H1 (cell line): ENCODE measurements around the gene USH1G. TPM values are rescaled to one million over a fixed set of nuclear protein-coding genes. Genes with fewer than 3 reads are reported as not detected.

Source experiments
- polyA plus RNA-seq, 7 experiments: library from polyadenylated mRNA; depleted of rRNA in 3 of 7; stranded (reverse) in 5 of 7; unstranded in 2 of 7; fragments of >200 nt in 5 of 7; fragments of 200-250 nt in 2 of 7; gene quantifications; 1 replicate in 5 of 7; 2 replicates in 1 of 7; 4 replicates in 1 of 7; pipeline versions ENCODE4 v1.2.1 to v1.2.3, GENCODE V29; 2011 to 2013; ENCODE audit warnings: missing spikeins in 2 of 7, mixed read lengths in 2 of 7
- total RNA-seq: library from RNA; stranded (reverse); fragmentation: NEBNext Ultra II Directional; extraction: Animal tissue kit (Norgen Biotek cat#: 25700); gene quantifications from 2 replicates; pipeline ENCODE4 v1.2.1, GENCODE V29; 2021

Gene USH1G
- total and polyA plus RNA-seq, 2 of the 8 experiments (the other 6 are each of a cell fraction or from before 2014, with no cell fraction given): 1.6 to 4.3 TPM

Other genes starting within 250 kb of the USH1G start
- gene CD300LF, start 210.3 kb downstream of the USH1G start, total RNA-seq: not detected in 2 replicates
- gene CD300LF, start 210.3 kb downstream of the USH1G start, polyA plus RNA-seq (2011; rRNA removed): not detected in 2 replicates
- 5.2 and 5.5 TPM in 2 replicates for gene RAB37, start 186.0 kb downstream of the USH1G start, total RNA-seq
- 6.1 and 6.6 TPM in 2 replicates for gene RAB37, start 186.0 kb downstream of the USH1G start, polyA plus RNA-seq (2011; rRNA removed)
- gene NHERF1, start 174.6 kb downstream of the USH1G start, total RNA-seq: 91.3 and 92.9 TPM in 2 replicates
- 99.2 and 140 TPM in 2 replicates for gene NHERF1, start 174.6 kb downstream of the USH1G start, polyA plus RNA-seq (2011; rRNA removed)
- 40.6 and 42.7 TPM in 2 replicates for gene NAT9, start 146.9 kb downstream of the USH1G start, total RNA-seq
- 32.3 and 42.4 TPM in 2 replicates for gene NAT9, start 146.9 kb downstream of the USH1G start, polyA plus RNA-seq (2011; rRNA removed)
- 0.07 TPM in 1 of 2 replicates, not detected in the other for gene GRIN2C, start 63.4 kb downstream of the USH1G start, total RNA-seq
- 0.06 and 0.11 TPM in 2 replicates for gene GRIN2C, start 63.4 kb downstream of the USH1G start, polyA plus RNA-seq (2011; rRNA removed)
- 24.2 and 25.6 TPM in 2 replicates for gene FDXR, start 50.3 kb downstream of the USH1G start, total RNA-seq
- 31.4 and 44.0 TPM in 2 replicates for gene FDXR, start 50.3 kb downstream of the USH1G start, polyA plus RNA-seq (2011; rRNA removed)
- 0.56 and 0.80 TPM in 2 replicates for gene FADS6, start 29.6 kb downstream of the USH1G start, total RNA-seq
- 2.5 and 2.6 TPM in 2 replicates for gene FADS6, start 29.6 kb downstream of the USH1G start, polyA plus RNA-seq (2011; rRNA removed)
- gene OTOP2, start 1.0 kb upstream of the USH1G start, total RNA-seq: not detected in 2 replicates
- gene OTOP2, start 1.0 kb upstream of the USH1G start, polyA plus RNA-seq (2011; rRNA removed): 0.23 and 0.27 TPM in 2 replicates
- gene OTOP3, start 12.6 kb upstream of the USH1G start, total RNA-seq: not detected in 2 replicates
- 0.05 and 0.09 TPM in 2 replicates for gene OTOP3, start 12.6 kb upstream of the USH1G start, polyA plus RNA-seq (2011; rRNA removed)
- gene HID1, start 49.5 kb upstream of the USH1G start, total RNA-seq: 13.8 and 15.1 TPM in 2 replicates
- 25.9 and 36.3 TPM in 2 replicates for gene HID1, start 49.5 kb upstream of the USH1G start, polyA plus RNA-seq (2011; rRNA removed)
- gene CDR2L, start 64.4 kb upstream of the USH1G start, total RNA-seq: 38.1 and 40.5 TPM in 2 replicates
- 20.4 and 26.8 TPM in 2 replicates for gene CDR2L, start 64.4 kb upstream of the USH1G start, polyA plus RNA-seq (2011; rRNA removed)
- gene MRPL58, start 89.4 kb upstream of the USH1G start, total RNA-seq: 48.5 and 49.1 TPM in 2 replicates
- gene MRPL58, start 89.4 kb upstream of the USH1G start, polyA plus RNA-seq (2011; rRNA removed): 43.2 and 43.6 TPM in 2 replicates
- 326 and 335 TPM in 2 replicates for gene ATP5PD, start 123.7 kb upstream of the USH1G start, total RNA-seq
- 254 and 407 TPM in 2 replicates for gene ATP5PD, start 123.7 kb upstream of the USH1G start, polyA plus RNA-seq (2011; rRNA removed)
- gene KCTD2, start 124.0 kb upstream of the USH1G start, total RNA-seq: 33.7 and 34.1 TPM in 2 replicates
- 32.6 and 36.8 TPM in 2 replicates for gene KCTD2, start 124.0 kb upstream of the USH1G start, polyA plus RNA-seq (2011; rRNA removed)
- 16.6 and 17.1 TPM in 2 replicates for gene SLC16A5, start 164.7 kb upstream of the USH1G start, total RNA-seq
- gene SLC16A5, start 164.7 kb upstream of the USH1G start, polyA plus RNA-seq (2011; rRNA removed): 34.7 and 54.8 TPM in 2 replicates
- gene ARMC7, start 186.7 kb upstream of the USH1G start, total RNA-seq: 13.6 TPM in 2 replicates
- gene ARMC7, start 186.7 kb upstream of the USH1G start, polyA plus RNA-seq (2011; rRNA removed): 9.8 and 12.4 TPM in 2 replicates
- gene NT5C, start 208.5 kb upstream of the USH1G start, total RNA-seq: 52.1 and 66.9 TPM in 2 replicates
- gene NT5C, start 208.5 kb upstream of the USH1G start, polyA plus RNA-seq (2011; rRNA removed): 66.4 and 98.6 TPM in 2 replicates
- 340 and 369 TPM in 2 replicates for gene JPT1, start 231.3 kb upstream of the USH1G start, total RNA-seq
- 154 and 216 TPM in 2 replicates for gene JPT1, start 231.3 kb upstream of the USH1G start, polyA plus RNA-seq (2011; rRNA removed)